Mucosa of descending colon (tissue), 3 donors: ENCODE results near the gene PMEPA1. TPM values are rescaled to one million over a fixed set of nuclear protein-coding genes. Genes with fewer than 3 reads are reported as not detected.

ENCODE experiments used
- ATAC-seq: fragments of 200-7000 bp; cut with Tn5 transposase; one replicate; pipeline ENCODE4 v1.9.1; 2020; ENCODE audit warnings: mild to moderate bottlenecking, moderate library complexity
- DNase-seq, 3 donors: peaks; one replicate each; pipeline ENCODE4 v3.0.0-alpha.2; 2020
- H3K36me3 ChIP-seq: fragments of 200-600 bp; one replicate; pipeline ENCODE4 v1.8.0; 2021; ENCODE audit warnings: low read depth, mild to moderate bottlenecking
- H3K4me1 ChIP-seq: fragments of 200-600 bp; one replicate; pipeline ENCODE4 v1.8.0; 2021; ENCODE audit warnings: low read depth, mild to moderate bottlenecking
- H3K4me3 ChIP-seq: fragments of 200-600 bp; one replicate; pipeline ENCODE4 v1.8.0; 2021; ENCODE audit warnings: mild to moderate bottlenecking
- H3K9me3 ChIP-seq: fragments of 200-600 bp; one replicate; pipeline ENCODE4 v1.8.0; 2021; ENCODE audit warnings: mild to moderate bottlenecking
- intact Hi-C, 2 donors: fragments of 100-400 bp; cut with DNase I in 1 of 2; cut with micrococcal nuclease in 1 of 2; formaldehyde crosslinking; loops; one replicate each; pipeline versions ENCODE4 v1.11.0 to v1.11.1; 2022; cut with DNase I, micrococcal nuclease
- total RNA-seq, 3 donors: library from RNA; stranded (reverse); fragmentation: NEBNext Ultra II Directional in 2 of 3; extraction: Animal tissue kit (Norgen Biotek cat#: 25700) in 2 of 3; gene quantifications; one replicate each; pipeline versions ENCODE4 v1.2.1 to v1.2.4, GENCODE V29; 2021 to 2023
- TF ChIP-seq, protein P1 (sequence below): fragments of 200-600 bp; IDR thresholded peaks from one replicate; pipeline ENCODE4 v1.8.0; 2022; ENCODE audit warnings: antibody characterized with exemption, mild to moderate bottlenecking
- donor health status: DM: no; HTN: no; CAD: no; lungs with moderate emphysema.
- donor health status: DM: no; HTN: no; CAD: no.
- donor health status: DM: no; HTN: yes; CAD: no.

The PMEPA1 gene
- total RNA-seq, 3 donors from 2014 or later, result 18.5 to 35.5 (median 23.5) TPM

DNA sequence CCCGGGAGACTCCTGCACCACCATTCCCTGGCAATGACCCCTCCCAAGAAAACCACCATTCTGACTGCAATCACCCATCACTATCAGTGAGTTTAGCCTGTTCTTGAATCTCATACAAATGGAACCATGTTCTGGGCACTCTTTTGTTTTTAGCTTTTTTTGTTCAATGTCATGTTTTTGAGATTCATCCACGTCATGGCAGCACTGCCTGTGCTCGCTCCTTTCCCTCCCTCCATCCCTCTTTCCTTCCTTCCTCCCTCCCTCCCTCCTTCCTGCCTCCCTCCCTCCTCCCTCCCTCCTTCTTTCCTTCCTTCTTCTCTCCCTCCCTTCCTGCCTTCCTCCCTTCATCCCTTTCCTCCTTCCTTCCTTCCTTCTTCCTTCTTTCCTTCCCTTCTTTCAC, 44.4 kb upstream of the PMEPA1 start:
- Histone ChIP-seq H3K4me3 (no peak overlapping the region), H3K4me1 (peaks cover 4% of the 10 kb centered on the region), H3K36me3 (no peaks in the 10 kb centered on the region), H3K9me3 (no peaks in the 10 kb centered on the region)
- DNase-seq, result no peak
- TF ChIP-seq, protein P1, sequence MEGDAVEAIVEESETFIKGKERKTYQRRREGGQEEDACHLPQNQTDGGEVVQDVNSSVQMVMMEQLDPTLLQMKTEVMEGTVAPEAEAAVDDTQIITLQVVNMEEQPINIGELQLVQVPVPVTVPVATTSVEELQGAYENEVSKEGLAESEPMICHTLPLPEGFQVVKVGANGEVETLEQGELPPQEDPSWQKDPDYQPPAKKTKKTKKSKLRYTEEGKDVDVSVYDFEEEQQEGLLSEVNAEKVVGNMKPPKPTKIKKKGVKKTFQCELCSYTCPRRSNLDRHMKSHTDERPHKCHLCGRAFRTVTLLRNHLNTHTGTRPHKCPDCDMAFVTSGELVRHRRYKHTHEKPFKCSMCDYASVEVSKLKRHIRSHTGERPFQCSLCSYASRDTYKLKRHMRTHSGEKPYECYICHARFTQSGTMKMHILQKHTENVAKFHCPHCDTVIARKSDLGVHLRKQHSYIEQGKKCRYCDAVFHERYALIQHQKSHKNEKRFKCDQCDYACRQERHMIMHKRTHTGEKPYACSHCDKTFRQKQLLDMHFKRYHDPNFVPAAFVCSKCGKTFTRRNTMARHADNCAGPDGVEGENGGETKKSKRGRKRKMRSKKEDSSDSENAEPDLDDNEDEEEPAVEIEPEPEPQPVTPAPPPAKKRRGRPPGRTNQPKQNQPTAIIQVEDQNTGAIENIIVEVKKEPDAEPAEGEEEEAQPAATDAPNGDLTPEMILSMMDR, result no peak
- intact Hi-C loops, result no loop called here
- no peak for ATAC-seq

DNA sequence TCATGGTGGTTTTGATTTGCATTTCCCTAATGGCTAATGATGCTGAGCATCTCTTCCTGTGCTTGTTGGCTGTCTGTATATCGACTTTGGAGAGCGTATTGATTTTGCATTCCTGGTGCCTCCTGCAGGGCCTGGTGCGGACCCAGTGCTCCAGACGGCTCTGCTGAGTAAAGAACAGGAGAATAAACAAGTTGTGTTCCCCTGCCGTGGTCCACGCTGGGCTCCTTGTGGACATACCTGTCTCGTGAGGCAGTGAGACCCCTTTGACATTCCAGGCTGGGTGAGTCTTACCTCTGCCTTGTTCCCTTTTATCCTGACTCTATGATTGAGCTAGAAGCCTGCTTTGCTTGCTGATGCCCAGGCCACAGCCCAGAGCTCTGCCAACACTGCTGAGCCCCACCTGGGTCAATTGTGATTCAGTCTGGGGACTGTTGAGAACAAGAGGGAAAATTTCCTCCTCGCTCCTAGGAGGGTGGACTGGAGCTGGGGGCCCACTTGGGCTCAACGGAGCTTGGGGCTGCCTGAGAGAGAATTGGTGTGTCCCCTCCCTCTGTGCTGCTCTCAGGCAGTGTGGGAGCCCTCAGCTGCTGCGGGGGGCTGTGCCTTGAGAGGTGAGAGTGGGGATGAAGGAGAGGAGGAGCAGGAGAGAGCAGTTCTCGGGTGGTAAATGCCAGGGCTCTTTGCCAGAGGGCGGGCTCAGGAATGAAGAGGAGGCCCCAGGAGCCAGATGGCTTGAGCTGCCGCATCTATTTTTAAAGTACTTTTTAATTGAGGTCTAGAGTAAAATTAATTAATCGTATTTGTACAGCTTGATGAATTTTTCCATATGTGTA, 43.7 kb upstream of the PMEPA1 start:
- no peaks in the 10 kb centered on the region for H3K36me3 ChIP-seq
- peaks cover 11% of the 10 kb centered on the region for H3K4me1 ChIP-seq
- intact Hi-C loops, result no loop called here
- ATAC-seq, result no peak
- no peak overlapping the region for H3K4me3 ChIP-seq
- H3K9me3 ChIP-seq, result no peaks in the 10 kb centered on the region
- TF ChIP-seq, protein P1, result no peak
- DNase-seq, result no peak

DNA sequence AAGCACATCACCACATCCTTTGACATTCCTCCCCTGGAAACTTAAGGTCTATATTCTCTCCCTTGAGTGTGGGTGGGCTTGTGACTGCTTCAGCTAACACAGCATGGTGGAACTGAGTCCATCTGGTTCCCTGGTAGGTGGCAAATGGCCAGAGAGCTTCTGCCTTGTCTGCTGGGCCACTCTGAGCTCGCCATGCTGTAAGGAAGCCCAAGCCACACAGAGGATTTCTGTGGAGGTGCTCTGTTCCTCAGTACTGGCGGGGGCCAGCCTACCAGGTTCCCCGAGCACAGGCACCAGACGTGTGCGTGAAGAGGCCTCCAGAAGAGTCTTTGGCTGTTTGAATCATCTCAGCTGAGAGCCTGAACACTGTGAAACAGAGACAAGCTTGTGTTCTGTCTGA, 41.6 kb upstream of the PMEPA1 start:
- H3K4me1 ChIP-seq, result peaks cover 14% of the 10 kb centered on the region
- no peaks in the 10 kb centered on the region for H3K9me3 ChIP-seq
- DNase-seq, result no peak

GRCh38 chr20:57749869-57750268, 40.1 kb upstream of the PMEPA1 start:
- H3K4me3 ChIP-seq, result no peak overlapping the region
- no peak for DNase-seq
- peaks cover 14% of the 10 kb centered on the region for H3K4me1 ChIP-seq
- intact Hi-C loops, result no loop called here
- no peak for ATAC-seq
- TF ChIP-seq, protein P1, result no peak
- no peaks in the 10 kb centered on the region for H3K36me3 ChIP-seq
- no peaks in the 10 kb centered on the region for H3K9me3 ChIP-seq

More for the DNA sequence above, 41.6 kb upstream of the PMEPA1 start:
- H3K36me3 ChIP-seq, result no peaks in the 10 kb centered on the region
- TF ChIP-seq, protein P1, result no peak
- intact Hi-C loops, result no loop called here
- H3K4me3 ChIP-seq, result no peak overlapping the region
- no peak for ATAC-seq

DNA sequence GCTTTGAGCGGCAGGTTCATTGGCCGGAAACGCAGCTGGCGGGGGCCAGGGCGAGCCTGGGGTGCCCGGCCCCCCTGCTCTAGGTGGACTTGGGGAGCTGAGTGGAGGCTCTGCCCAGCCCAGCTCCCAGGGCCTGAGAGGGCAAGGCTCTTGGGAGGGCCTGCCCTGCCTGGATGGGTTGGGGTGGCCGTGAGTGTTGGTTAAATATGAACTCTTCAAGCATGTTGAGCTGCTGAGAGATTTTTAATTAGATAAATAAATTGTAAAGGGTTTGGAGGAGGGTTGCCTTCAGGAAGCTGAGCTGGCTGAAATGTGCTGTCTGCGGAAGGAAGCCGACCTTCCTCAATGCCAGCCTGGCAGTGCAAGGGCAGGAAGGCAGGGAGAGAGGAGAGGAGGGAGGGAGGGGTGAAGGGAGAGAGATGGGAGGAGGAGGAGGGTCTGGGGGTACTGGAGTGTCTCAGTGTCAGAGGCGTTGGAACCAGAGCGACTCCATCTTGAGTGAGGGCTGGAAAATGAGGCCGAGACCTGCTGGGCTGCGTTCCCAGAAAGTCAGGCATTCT, 39.4 kb upstream of the PMEPA1 start:
- Histone ChIP-seq H3K4me1 (peaks cover 14% of the 10 kb centered on the region), H3K9me3 (no peaks in the 10 kb centered on the region), H3K36me3 (no peaks in the 10 kb centered on the region), H3K4me3 (no peak overlapping the region)
- ATAC-seq (peak; percentile 5), DNase-seq (no peak)
- TF ChIP-seq, protein P1, result no peak
- intact Hi-C loops, result no loop called here
